DND-41 (cell line): Measurements from ENCODE around the gene CYP27B1.

Source experiments
- ATAC-seq: fragments of 200-7000 bp; cut with Tn5 transposase; 3 replicates; pipeline ENCODE4 v1.9.1; 2021; ENCODE audit warnings: low read depth; ENCODE audit not compliant: insufficient read depth
- DNase-seq: peaks from one replicate; pipeline ENCODE4 v3.0.0-alpha.2; 2020
- H2AFZ ChIP-seq: 2 replicates; pipeline ENCODE4 v1.6.0; 2012; ENCODE audit warnings: low read depth, low read length
- H3K27ac ChIP-seq: 2 replicates; pipeline ENCODE4 v1.5.1; 2012; ENCODE audit warnings: low read length, inconsistent platforms
- H3K27me3 ChIP-seq: fragments of 200-600 bp; sonication (generic); 2 replicates; pipeline ENCODE4 v1.6.0; 2012; ENCODE audit warnings: low read length, mild to moderate bottlenecking, inconsistent platforms; ENCODE audit not compliant: insufficient read depth, poor library complexity
- H3K36me3 ChIP-seq: 2 replicates; pipeline ENCODE4 v1.5.1; 2012; ENCODE audit warnings: low read length, inconsistent platforms; ENCODE audit not compliant: insufficient read depth
- H3K4me1 ChIP-seq: 2 replicates; pipeline ENCODE4 v1.5.1; 2012; ENCODE audit warnings: mild to moderate bottlenecking, low read length; ENCODE audit not compliant: insufficient read depth
- H3K4me2 ChIP-seq: 2 replicates; pipeline ENCODE4 v1.6.0; 2012; ENCODE audit warnings: mild to moderate bottlenecking, moderate library complexity, low read length, inconsistent platforms; ENCODE audit not compliant: insufficient read depth
- H3K4me3 ChIP-seq, 2 experiments: fragments of 200-600 bp in 1 of 2; shearing (Covaris generic) in 1 of 2; 2 replicates each; pipeline ENCODE4 v1.5.1; 2012 to 2016; ENCODE audit warnings: inconsistent platforms in 2 of 2, low read length in 2 of 2, mild to moderate bottlenecking in 2 of 2, low read depth in 1 of 2, moderate library complexity in 1 of 2
- H3K79me2 ChIP-seq: 2 replicates; pipeline ENCODE4 v1.6.0; 2012; ENCODE audit warnings: low read length, inconsistent platforms; ENCODE audit not compliant: insufficient read depth
- H3K9ac ChIP-seq: 2 replicates; pipeline ENCODE4 v1.6.0; 2012; ENCODE audit warnings: low read depth, mild to moderate bottlenecking, inconsistent platforms, low read length, moderate library complexity
- H3K9me3 ChIP-seq: 2 replicates; pipeline ENCODE4 v1.5.1; 2012; ENCODE audit warnings: low read length, moderate library complexity, mild to moderate bottlenecking, inconsistent platforms; ENCODE audit not compliant: insufficient read depth, severe bottlenecking
- H4K20me1 ChIP-seq: 2 replicates; pipeline ENCODE4 v1.6.0; 2012; ENCODE audit warnings: low read length; ENCODE audit not compliant: insufficient read depth
- EZH2 ChIP-seq: IDR thresholded peaks from 3 replicates; pipeline ENCODE4 v1.6.1; 2012; ENCODE audit warnings: borderline replicate concordance, low read depth, mild to moderate bottlenecking, moderate library complexity, low read length, inconsistent platforms; ENCODE audit not compliant: severe bottlenecking
- TF ChIP-seq, protein P1 (sequence below): IDR thresholded peaks from 2 replicates; pipeline ENCODE4 v1.5.1; 2012; ENCODE audit warnings: borderline replicate concordance, low read length, moderate library complexity, mild to moderate bottlenecking; ENCODE audit not compliant: poor library complexity, severe bottlenecking; ENCODE audit errors: extremely low read depth

CYP27B1 gene

DNA sequence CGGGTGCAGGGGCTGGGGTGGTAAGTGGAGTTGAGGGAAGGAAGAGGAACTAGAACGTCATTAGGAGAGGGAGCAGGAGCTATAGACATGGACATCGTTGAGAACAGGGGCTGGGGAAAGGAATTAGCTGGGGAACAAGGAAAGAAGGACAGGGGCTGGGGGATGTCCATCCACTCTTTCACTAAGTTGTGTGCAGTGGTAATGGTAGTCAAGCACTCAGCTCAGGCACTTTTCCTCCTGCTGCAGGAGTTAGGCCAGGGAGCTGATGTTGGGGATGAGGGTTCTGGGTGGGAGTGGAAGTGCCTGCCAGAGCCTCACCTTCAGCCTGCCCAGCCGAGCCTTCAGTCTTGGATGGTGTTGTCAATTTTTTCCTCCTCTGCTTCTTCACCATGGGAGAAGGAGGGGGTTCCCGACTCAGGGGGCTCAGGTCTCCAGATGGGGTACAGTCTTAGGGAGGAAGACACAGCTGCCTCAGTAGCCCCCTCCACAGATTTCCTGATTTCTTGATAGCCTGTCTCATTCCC, 37.5 kb downstream of the CYP27B1 start:
- H4K20me1 ChIP-seq, result no peaks in the 10 kb centered on the region; the same call in 1 of the 2 replicates
- H3K27ac ChIP-seq, result no peak overlapping the region
- H3K9me3 ChIP-seq, result no peaks in the 10 kb centered on the region
- no peak for DNase-seq
- H3K4me3 ChIP-seq, result no peak overlapping the region
- no peak overlapping the region for H3K9ac ChIP-seq
- no peaks in the 10 kb centered on the region for H3K4me1 ChIP-seq
- no peaks in the 10 kb centered on the region for H3K27me3 ChIP-seq
- no peak for TF ChIP-seq EZH2
- TF ChIP-seq, protein P1, sequence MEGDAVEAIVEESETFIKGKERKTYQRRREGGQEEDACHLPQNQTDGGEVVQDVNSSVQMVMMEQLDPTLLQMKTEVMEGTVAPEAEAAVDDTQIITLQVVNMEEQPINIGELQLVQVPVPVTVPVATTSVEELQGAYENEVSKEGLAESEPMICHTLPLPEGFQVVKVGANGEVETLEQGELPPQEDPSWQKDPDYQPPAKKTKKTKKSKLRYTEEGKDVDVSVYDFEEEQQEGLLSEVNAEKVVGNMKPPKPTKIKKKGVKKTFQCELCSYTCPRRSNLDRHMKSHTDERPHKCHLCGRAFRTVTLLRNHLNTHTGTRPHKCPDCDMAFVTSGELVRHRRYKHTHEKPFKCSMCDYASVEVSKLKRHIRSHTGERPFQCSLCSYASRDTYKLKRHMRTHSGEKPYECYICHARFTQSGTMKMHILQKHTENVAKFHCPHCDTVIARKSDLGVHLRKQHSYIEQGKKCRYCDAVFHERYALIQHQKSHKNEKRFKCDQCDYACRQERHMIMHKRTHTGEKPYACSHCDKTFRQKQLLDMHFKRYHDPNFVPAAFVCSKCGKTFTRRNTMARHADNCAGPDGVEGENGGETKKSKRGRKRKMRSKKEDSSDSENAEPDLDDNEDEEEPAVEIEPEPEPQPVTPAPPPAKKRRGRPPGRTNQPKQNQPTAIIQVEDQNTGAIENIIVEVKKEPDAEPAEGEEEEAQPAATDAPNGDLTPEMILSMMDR, result no peak
- no peak for ATAC-seq
- no peaks in the 10 kb centered on the region for H3K79me2 ChIP-seq
- no peak overlapping the region for H2AFZ ChIP-seq
- peaks cover 72% of the 10 kb centered on the region for H3K36me3 ChIP-seq
- H3K4me2 ChIP-seq, result no peak overlapping the region

- Histone ChIP-seq H3K36me3 (peaks cover 57% of the 10 kb centered on the region), H3K9ac (no peak overlapping the region), H3K4me2 (no peak overlapping the region), H4K20me1 (no peaks in the 10 kb centered on the region; the same call in none of the 2 replicates), H3K79me2 (no peaks in the 10 kb centered on the region), H3K4me1 (no peaks in the 10 kb centered on the region), H3K27ac (no peak overlapping the region), H2AFZ (no peak overlapping the region), H3K4me3 (no peak overlapping the region), H3K9me3 (no peaks in the 10 kb centered on the region), H3K27me3 (no peaks in the 10 kb centered on the region)
- ATAC-seq, result no peak
- DNase-seq, result no peak
- no peak for TF ChIP-seq EZH2
- TF ChIP-seq, protein P1, result no peak
Measured at GRCh38 chr12:57727758-57728395, 39.0 kb downstream of the CYP27B1 start.

GRCh38 chr12:57726884-57727757, 39.8 kb downstream of the CYP27B1 start:
- Histone ChIP-seq H3K36me3 (peaks cover 50% of the 10 kb centered on the region), H3K4me2 (no peak overlapping the region), H3K9ac (no peak overlapping the region), H3K9me3 (no peaks in the 10 kb centered on the region), H4K20me1 (no peaks in the 10 kb centered on the region; the same call in none of the 2 replicates), H3K27ac (no peak overlapping the region), H3K4me1 (no peaks in the 10 kb centered on the region), H3K27me3 (no peaks in the 10 kb centered on the region), H3K79me2 (no peaks in the 10 kb centered on the region), H3K4me3 (no peak overlapping the region), H2AFZ (no peak overlapping the region)
- TF ChIP-seq, protein P1, result no peak
- TF ChIP-seq EZH2, result no peak
- no peak for ATAC-seq
- no peak for DNase-seq
